H1 (cell line): ENCODE measurements around the gene SOD2. TPM values are rescaled to one million over a fixed set of nuclear protein-coding genes. Genes with fewer than 3 reads are reported as not detected.

Experiments
- ASH2L ChIP-seq: fragments of 200-600, 300-600 bp; sonication (generic); IDR thresholded peaks from one replicate; pipeline ENCODE4 v1.7.1; 2017; ENCODE audit warnings: low read length
- BCL11A ChIP-seq, 2 experiments: IDR thresholded peaks; one replicate each; pipeline ENCODE4 v1.6.1; 2011; ENCODE audit warnings: low read depth in 2 of 2, low read length in 2 of 2, mild to moderate bottlenecking in 2 of 2
- CBX5 ChIP-seq: fragments of 300-800, 300-1000 bp; sonication (generic); IDR thresholded peaks from 2 replicates; pipeline ENCODE4 v1.7.1; 2016; ENCODE audit warnings: antibody characterized with exemption, low read length, low read depth
- CHD1 ChIP-seq: IDR thresholded peaks from 2 replicates; pipeline ENCODE4 v1.6.1; 2012; ENCODE audit warnings: low read depth, low read length, improper control_type of control experiment
- CTBP2 ChIP-seq: IDR thresholded peaks from 2 replicates; pipeline ENCODE4 v1.7.0; 2011; ENCODE audit warnings: borderline replicate concordance, mild to moderate bottlenecking, moderate library complexity, mixed read lengths, low read length; ENCODE audit not compliant: insufficient read depth, insufficient read length
- EP300 ChIP-seq, 2 experiments: IDR thresholded peaks; 1 replicate in 1 of 2; 2 replicates in 1 of 2; pipeline ENCODE4 v1.6.1; 2011 to 2012; ENCODE audit warnings: low read depth in 2 of 2, low read length in 2 of 2, mild to moderate bottlenecking in 2 of 2, borderline replicate concordance in 1 of 2, inconsistent platforms in 1 of 2, moderate library complexity in 1 of 2
- HDAC6 ChIP-seq: IDR thresholded peaks from one replicate; pipeline ENCODE4 v1.7.1; 2012; ENCODE audit warnings: low read depth, mild to moderate bottlenecking, inconsistent platforms, low read length, moderate library complexity
- KDM1A ChIP-seq: fragments of 200-600, 300-600 bp; sonication (generic); IDR thresholded peaks from 2 replicates; pipeline ENCODE4 v1.7.1; 2016; ENCODE audit warnings: mild to moderate bottlenecking, low read length, borderline replicate concordance
- KDM4A ChIP-seq: IDR thresholded peaks from one replicate; pipeline ENCODE4 v1.7.1; 2012; ENCODE audit warnings: low read depth, mild to moderate bottlenecking, moderate library complexity, low read length, inconsistent platforms; ENCODE audit not compliant: severe bottlenecking
- NRF1 ChIP-seq: IDR thresholded peaks from 2 replicates; pipeline ENCODE4 v1.6.1; 2011; ENCODE audit warnings: mild to moderate bottlenecking, low read depth, low read length, improper control_type of control experiment
- PHF8 ChIP-seq: fragments of 200-600 bp; sonication (generic); conservative IDR thresholded peaks from 2 replicates; pipeline ENCODE4 v1.7.1; 2012; ENCODE audit warnings: low read depth, mild to moderate bottlenecking, inconsistent platforms, low read length, moderate library complexity
- POLR2A ChIP-seq, 2 experiments: IDR thresholded peaks; 1 replicate in 1 of 2; 2 replicates in 1 of 2; pipeline ENCODE4 v1.6.1; 2011; ENCODE audit warnings: low read depth in 2 of 2, low read length in 2 of 2, mild to moderate bottlenecking in 2 of 2; ENCODE audit errors: control extremely low read depth in 1 of 2
- POLR2AphosphoS5 ChIP-seq: IDR thresholded peaks from 2 replicates; pipeline ENCODE4 v1.6.1; 2011; ENCODE audit warnings: low read depth, low read length
- RAD21 ChIP-seq, 2 experiments: IDR thresholded peaks in 1 of 2; conservative IDR thresholded peaks in 1 of 2; 2 replicates each; pipeline ENCODE4 v1.6.1; 2011; ENCODE audit warnings: low read depth in 2 of 2, low read length in 2 of 2, improper control_type of control experiment in 1 of 2, inconsistent platforms in 1 of 2, mild to moderate bottlenecking in 1 of 2, moderate library complexity in 1 of 2
- RXRA ChIP-seq: IDR thresholded peaks from 2 replicates; pipeline ENCODE4 v1.6.1; 2011; ENCODE audit warnings: low read depth, mild to moderate bottlenecking, low read length, moderate library complexity; ENCODE audit not compliant: insufficient read depth
- SIRT6 ChIP-seq: IDR thresholded peaks from one replicate; pipeline ENCODE4 v1.7.1; 2012; ENCODE audit warnings: low read length, inconsistent platforms
- SP1 ChIP-seq: IDR thresholded peaks from 2 replicates; pipeline ENCODE4 v1.6.1; 2011; ENCODE audit warnings: low read depth, low read length
- SP4 ChIP-seq: IDR thresholded peaks from 2 replicates; pipeline ENCODE4 v1.6.1; 2012; ENCODE audit warnings: low read length, inconsistent platforms
- TCF12 ChIP-seq: IDR thresholded peaks from 2 replicates; pipeline ENCODE4 v1.6.1; 2011; ENCODE audit warnings: low read depth, mild to moderate bottlenecking, low read length
- YY1 ChIP-seq: IDR thresholded peaks from 2 replicates; pipeline ENCODE4 v1.6.1; 2011; ENCODE audit warnings: low read depth, mild to moderate bottlenecking, low read length
- ZNF274 ChIP-seq: IDR thresholded peaks from 2 replicates; pipeline ENCODE4 v1.7.0; 2012; ENCODE audit warnings: low read length, borderline replicate concordance; ENCODE audit errors: extremely low read depth
- polyA plus RNA-seq, 7 experiments: library from polyadenylated mRNA; depleted of rRNA in 3 of 7; stranded (reverse) in 5 of 7; unstranded in 2 of 7; fragments of >200 nt in 5 of 7; fragments of 200-250 nt in 2 of 7; gene quantifications; 1 replicate in 5 of 7; 2 replicates in 1 of 7; 4 replicates in 1 of 7; pipeline versions ENCODE4 v1.2.1 to v1.2.3, GENCODE V29; 2011 to 2013; ENCODE audit warnings: missing spikeins in 2 of 7, mixed read lengths in 2 of 7
- total RNA-seq: library from RNA; stranded (reverse); fragmentation: NEBNext Ultra II Directional; extraction: Animal tissue kit (Norgen Biotek cat#: 25700); gene quantifications from 2 replicates; pipeline ENCODE4 v1.2.1, GENCODE V29; 2021
- TF ChIP-seq, protein P1 (sequence below), 3 experiments: IDR thresholded peaks; 1 replicate in 2 of 3; 2 replicates in 1 of 3; pipeline versions ENCODE4 v1.5.1 to v1.6.1; 2011; ENCODE audit warnings: low read length in 3 of 3, mild to moderate bottlenecking in 3 of 3, inconsistent platforms in 2 of 3, low read depth in 1 of 3, moderate library complexity in 1 of 3; ENCODE audit not compliant: insufficient read depth in 1 of 3; ENCODE audit errors: control extremely low read depth in 1 of 3

The SOD2 gene
- total and polyA plus RNA-seq, 2 of the 8 experiments (the other 6 are each of a cell fraction or from before 2014, with no cell fraction given): 31.1 to 88.7 TPM

DNA sequence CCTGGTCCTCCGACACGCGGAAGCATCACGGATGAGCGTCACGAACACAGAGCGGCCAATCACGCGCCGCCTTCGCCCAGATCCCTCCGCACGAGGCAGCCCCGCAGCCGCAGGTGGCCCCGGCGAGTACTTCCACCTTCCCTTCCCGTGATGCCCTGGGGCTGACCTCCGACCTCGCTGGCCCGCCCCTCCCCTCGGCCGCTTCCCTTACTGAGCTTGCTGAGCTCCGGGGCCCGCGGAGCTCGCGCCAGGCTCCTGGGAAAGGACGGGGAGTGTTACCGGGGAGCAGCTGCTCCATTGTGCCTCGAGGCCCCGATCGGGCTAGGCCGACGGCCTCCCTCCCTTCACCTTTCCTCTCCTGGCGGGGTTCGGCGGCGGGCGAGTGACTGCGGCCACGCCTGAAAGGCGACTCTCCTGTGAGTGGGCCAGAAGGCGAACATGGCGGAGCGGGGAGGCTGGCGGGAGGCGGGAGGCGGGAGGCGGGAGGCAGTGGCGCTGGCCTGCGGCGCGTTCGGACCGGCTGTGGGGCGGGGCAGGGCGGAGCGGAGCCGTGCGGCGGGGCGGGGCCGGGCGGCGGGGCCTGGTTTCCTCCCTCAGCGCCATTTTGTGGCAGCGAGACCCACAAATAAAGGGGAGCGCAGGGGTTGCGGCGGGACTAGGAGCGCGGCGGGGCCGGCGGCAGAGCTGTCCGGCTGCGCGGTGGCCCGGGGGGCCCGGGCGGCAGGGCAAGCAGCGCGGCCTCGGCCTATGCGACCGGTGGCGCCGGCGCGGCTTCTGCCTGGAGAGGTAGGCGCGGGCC, 34.1 kb upstream of the SOD2 start, which contains the start of gene WTAP (continued):
- TF ChIP-seq SP1 (peak; percentile 77), NRF1 (no peak), PHF8 (peak; percentile 98), EP300 (IDR thresholded peaks at IDR 0.05; ENCODE audit: borderline replicate concordance in 1 of 2, low read depth in 2 of 2, low read length in 2 of 2) (peak in 1 of 2 experiments; percentile 36; a peak in 1 of 3 replicates), CHD1 (no peak), ASH2L (peak; percentile 32), HDAC6 (no peak), SP4 (peak; percentile 32; the same call in 1 of the 2 replicates), RXRA (no peak), KDM1A (no peak), KDM4A (peak; percentile 44), ZNF274 (no peak), SIRT6 (no peak), CTBP2 (no peak), CBX5 (no peak), TCF12 (no peak), YY1 (peak; percentile 77), BCL11A (IDR thresholded peaks at IDR 0.05; ENCODE audit: low read depth in 2 of 2, low read length in 2 of 2) (no peak), RAD21 (IDR thresholded peaks at IDR 0.05 in 1 of 2, conservative IDR thresholded peaks at IDR 0.05 in 1 of 2; ENCODE audit: low read depth in 2 of 2, low read length in 2 of 2) (no peak), POLR2A (IDR thresholded peaks at IDR 0.05; ENCODE audit: control extremely low read depth in 1 of 2, low read depth in 2 of 2, low read length in 2 of 2) (peak; percentile 97 to 98), POLR2AphosphoS5 (peak; percentile 90)
- TF ChIP-seq, protein P1, sequence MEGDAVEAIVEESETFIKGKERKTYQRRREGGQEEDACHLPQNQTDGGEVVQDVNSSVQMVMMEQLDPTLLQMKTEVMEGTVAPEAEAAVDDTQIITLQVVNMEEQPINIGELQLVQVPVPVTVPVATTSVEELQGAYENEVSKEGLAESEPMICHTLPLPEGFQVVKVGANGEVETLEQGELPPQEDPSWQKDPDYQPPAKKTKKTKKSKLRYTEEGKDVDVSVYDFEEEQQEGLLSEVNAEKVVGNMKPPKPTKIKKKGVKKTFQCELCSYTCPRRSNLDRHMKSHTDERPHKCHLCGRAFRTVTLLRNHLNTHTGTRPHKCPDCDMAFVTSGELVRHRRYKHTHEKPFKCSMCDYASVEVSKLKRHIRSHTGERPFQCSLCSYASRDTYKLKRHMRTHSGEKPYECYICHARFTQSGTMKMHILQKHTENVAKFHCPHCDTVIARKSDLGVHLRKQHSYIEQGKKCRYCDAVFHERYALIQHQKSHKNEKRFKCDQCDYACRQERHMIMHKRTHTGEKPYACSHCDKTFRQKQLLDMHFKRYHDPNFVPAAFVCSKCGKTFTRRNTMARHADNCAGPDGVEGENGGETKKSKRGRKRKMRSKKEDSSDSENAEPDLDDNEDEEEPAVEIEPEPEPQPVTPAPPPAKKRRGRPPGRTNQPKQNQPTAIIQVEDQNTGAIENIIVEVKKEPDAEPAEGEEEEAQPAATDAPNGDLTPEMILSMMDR (IDR thresholded peaks at IDR 0.05; ENCODE audit: control extremely low read depth in 1 of 3, insufficient read depth in 1 of 3, low read depth in 1 of 3, low read length in 3 of 3): no peak
